Measurements from ENCODE around the gene TUT7.

DNA sequence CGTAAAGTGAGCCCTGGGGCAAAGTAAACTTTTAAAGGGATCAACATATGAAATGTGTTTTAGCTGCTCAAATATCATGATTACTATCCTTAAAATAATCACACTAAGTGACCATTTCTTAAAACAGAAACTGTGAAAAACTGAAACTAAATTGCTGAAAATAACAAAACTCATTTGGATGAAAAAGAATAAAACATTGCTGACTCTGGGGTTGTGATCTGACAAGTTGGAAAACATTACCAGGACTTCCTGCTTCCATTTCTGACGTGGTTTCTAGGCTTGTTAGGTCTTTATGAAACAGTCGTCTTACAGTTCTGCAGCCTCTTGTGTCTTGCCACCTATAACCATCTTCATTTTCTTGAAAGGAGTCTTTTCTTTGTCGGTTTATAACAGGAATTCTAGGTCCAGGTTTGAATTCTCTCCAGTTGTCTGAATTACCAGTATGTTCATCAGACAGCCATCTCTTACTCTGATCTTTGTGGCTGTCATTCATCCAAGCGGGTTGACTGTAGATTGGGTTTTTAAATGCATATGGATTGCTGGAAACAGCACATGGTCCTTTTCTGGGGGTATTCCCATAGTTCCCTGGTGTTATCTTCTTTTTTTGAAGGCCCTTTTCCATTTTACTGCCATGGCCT, 1.7 kb downstream of the TUT7 start:
- no peak for TF ChIP-seq POLR2A (IDR thresholded peaks at IDR 0.05)
- TF ChIP-seq, protein P1, sequence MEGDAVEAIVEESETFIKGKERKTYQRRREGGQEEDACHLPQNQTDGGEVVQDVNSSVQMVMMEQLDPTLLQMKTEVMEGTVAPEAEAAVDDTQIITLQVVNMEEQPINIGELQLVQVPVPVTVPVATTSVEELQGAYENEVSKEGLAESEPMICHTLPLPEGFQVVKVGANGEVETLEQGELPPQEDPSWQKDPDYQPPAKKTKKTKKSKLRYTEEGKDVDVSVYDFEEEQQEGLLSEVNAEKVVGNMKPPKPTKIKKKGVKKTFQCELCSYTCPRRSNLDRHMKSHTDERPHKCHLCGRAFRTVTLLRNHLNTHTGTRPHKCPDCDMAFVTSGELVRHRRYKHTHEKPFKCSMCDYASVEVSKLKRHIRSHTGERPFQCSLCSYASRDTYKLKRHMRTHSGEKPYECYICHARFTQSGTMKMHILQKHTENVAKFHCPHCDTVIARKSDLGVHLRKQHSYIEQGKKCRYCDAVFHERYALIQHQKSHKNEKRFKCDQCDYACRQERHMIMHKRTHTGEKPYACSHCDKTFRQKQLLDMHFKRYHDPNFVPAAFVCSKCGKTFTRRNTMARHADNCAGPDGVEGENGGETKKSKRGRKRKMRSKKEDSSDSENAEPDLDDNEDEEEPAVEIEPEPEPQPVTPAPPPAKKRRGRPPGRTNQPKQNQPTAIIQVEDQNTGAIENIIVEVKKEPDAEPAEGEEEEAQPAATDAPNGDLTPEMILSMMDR (IDR thresholded peaks at IDR 0.05) = no peak
